ENCODE data around the gene SPSB1. TPM values are rescaled to one million over a fixed set of nuclear protein-coding genes. Genes with fewer than 3 reads are reported as not detected.

Gene SPSB1
- total and polyA plus RNA-seq, 10 donors: 1.3 to 7.9 (median 4.1) TPM

GRCh38 chr1:9316512-9316911, 23.8 kb downstream of the SPSB1 start:
- WGBS, 5 donors: 90 to 100% (median 96%) methylated on average over 1 to 24 of the region's 24 CpGs
- Histone ChIP-seq H3K4me1 (peaks cover 0 to 44% (median 19%) of the 10 kb centered on the region in 6 donors), H3K27me3 (replicated peaks in 1 of 7) (no peaks in the 10 kb centered on the region), H3K36me3 (no peaks in the 10 kb centered on the region), H3K27ac (no peak overlapping the region), H3K9me3 (no peaks in the 10 kb centered on the region), H3K4me3 (no peak overlapping the region)
- intact Hi-C loops (cut with DNase I; ENCODE audit: low total_unique reads): no loop called here
- no peak for DNase-seq
- TF ChIP-seq POLR2A (IDR thresholded peaks at IDR 0.05) (no peak), CTCF (IDR thresholded peaks at IDR 0.05 in 8 of 11, conservative IDR thresholded peaks at IDR 0.05 in 3 of 11) (no peak), POLR2AphosphoS5 (IDR thresholded peaks at IDR 0.05) (no peak)

- Histone ChIP-seq H3K4me3 (no peak overlapping the region), H3K36me3 (no peaks in the 10 kb centered on the region), H3K4me1 (peaks cover 0 to 44% (median 19%) of the 10 kb centered on the region in 6 donors), H3K9me3 (no peaks in the 10 kb centered on the region), H3K27me3 (replicated peaks in 1 of 7) (no peaks in the 10 kb centered on the region), H3K27ac (no peak overlapping the region)
- DNase-seq: no peak
- TF ChIP-seq POLR2A (IDR thresholded peaks at IDR 0.05): no peak
- no peak for TF ChIP-seq POLR2AphosphoS5 (IDR thresholded peaks at IDR 0.05)
- no peak for TF ChIP-seq CTCF (IDR thresholded peaks at IDR 0.05 in 8 of 11, conservative IDR thresholded peaks at IDR 0.05 in 3 of 11)
- WGBS, 5 donors: 87 to 95% (median 91%) methylated on average over 7 of the region's 7 CpGs
- intact Hi-C loops (cut with DNase I; ENCODE audit: low total_unique reads): no loop called here
Observed at GRCh38 chr1:9317072-9317471, 24.4 kb downstream of the SPSB1 start.

GRCh38 chr1:9317591-9318417, 25.1 kb downstream of the SPSB1 start:
- no peak overlapping the region for H3K27ac ChIP-seq
- no peaks in the 10 kb centered on the region for H3K27me3 ChIP-seq (replicated peaks in 1 of 7)
- H3K4me1 ChIP-seq: peaks cover 0 to 47% (median 19%) of the 10 kb centered on the region in 6 donors
- no peaks in the 10 kb centered on the region for H3K36me3 ChIP-seq
- no peaks in the 10 kb centered on the region for H3K9me3 ChIP-seq
- DNase-seq: no peak
- peak; percentile 17 to 29 (median 29) for TF ChIP-seq POLR2AphosphoS5 (IDR thresholded peaks at IDR 0.05)
- no peak for TF ChIP-seq CTCF (IDR thresholded peaks at IDR 0.05 in 8 of 11, conservative IDR thresholded peaks at IDR 0.05 in 3 of 11)
- intact Hi-C loops (cut with DNase I; ENCODE audit: low total_unique reads): no loop called here
- WGBS, 5 donors: 31 to 38% (median 36%) methylated on average over 22 to 28 of the region's 28 CpGs
- H3K4me3 ChIP-seq: no peak overlapping the region

GRCh38 chr1:9319208-9319788, 26.6 kb downstream of the SPSB1 start:
- Histone ChIP-seq H3K27ac (no peak overlapping the region), H3K4me1 (peaks cover 0 to 52% (median 19%) of the 10 kb centered on the region in 6 donors), H3K36me3 (no peaks in the 10 kb centered on the region), H3K4me3 (no peak overlapping the region), H3K9me3 (no peaks in the 10 kb centered on the region), H3K27me3 (replicated peaks in 1 of 7) (no peaks in the 10 kb centered on the region)
- WGBS, 5 donors: 90 to 94% (median 91%) methylated on average over 11 to 20 of the region's 20 CpGs
- intact Hi-C loops (cut with DNase I; ENCODE audit: low total_unique reads): no loop called here
- TF ChIP-seq CTCF (IDR thresholded peaks at IDR 0.05 in 8 of 11, conservative IDR thresholded peaks at IDR 0.05 in 3 of 11) (no peak), POLR2AphosphoS5 (IDR thresholded peaks at IDR 0.05) (no peak), POLR2A (IDR thresholded peaks at IDR 0.05) (no peak)
- DNase-seq: no peak

Measured in spleen (tissue), 11 donors.